ENCODE results near the gene GIT1.

The GIT1 gene

GRCh38 chr17:29615492-29616299, 26.2 kb upstream of the GIT1 start:
- DNase-seq, result peak; percentile 87

GRCh38 chr17:29615048-29615385, 25.6 kb upstream of the GIT1 start:
- DNase-seq, result peak; percentile 57

GRCh38 chr17:29614349-29615047, 25.1 kb upstream of the GIT1 start:
- DNase-seq, result peak; percentile 51

GRCh38 chr17:29613856-29614255, 24.4 kb upstream of the GIT1 start:
- no peak for DNase-seq

GRCh38 chr17:29613352-29613837, 23.9 kb upstream of the GIT1 start:
- DNase-seq, result peak; percentile 99

GRCh38 chr17:29612404-29613280, 23.2 kb upstream of the GIT1 start:
- peak; percentile 43 for DNase-seq

GRCh38 chr17:29612094-29612403, 22.6 kb upstream of the GIT1 start:
- DNase-seq, result peak; percentile 42

GRCh38 chr17:29611351-29612093, 22.1 kb upstream of the GIT1 start:
- peak; percentile 39 for DNase-seq

- no peak for DNase-seq
Observed at GRCh38 chr17:29610395-29610794, 20.9 kb upstream of the GIT1 start.

- no peak for DNase-seq
Observed at GRCh38 chr17:29608986-29609385, 19.5 kb upstream of the GIT1 start.

- peak; percentile 39 for DNase-seq
Observed at GRCh38 chr17:29607557-29608195, 18.2 kb upstream of the GIT1 start.

- DNase-seq, result peak; percentile 50
Observed at GRCh38 chr17:29603109-29603674, 13.7 kb upstream of the GIT1 start.

GRCh38 chr17:29597361-29598172, 8.1 kb upstream of the GIT1 start:
- DNase-seq, result no peak

- no peak for DNase-seq
Observed at GRCh38 chr17:29596811-29597210, 7.4 kb upstream of the GIT1 start.

- DNase-seq, result no peak
Observed at GRCh38 chr17:29595943-29596774, 6.7 kb upstream of the GIT1 start.

GRCh38 chr17:29595107-29595942, 5.9 kb upstream of the GIT1 start:
- DNase-seq, result no peak

- DNase-seq, result no peak
Observed at GRCh38 chr17:29594519-29595090, 5.2 kb upstream of the GIT1 start.

All from right forelimb (tissue), 1 donor.